MM.1S (cell line): ENCODE results near the gene LTO1.

Source experiments
- DNase-seq: peaks from one replicate; pipeline ENCODE4 v3.0.0-alpha.2; 2015
- H2AFZ ChIP-seq: fragments of 300-600 bp; sonication (generic); 2 replicates; pipeline ENCODE4 v1.6.0; 2016; ENCODE audit warnings: antibody characterized with exemption, low read length
- H3F3A ChIP-seq: fragments of 300-600 bp; sonication (generic); 2 replicates; pipeline ENCODE4 v1.6.1; 2016; ENCODE audit warnings: mild to moderate bottlenecking, antibody characterized with exemption, low read length, moderate library complexity, mixed read lengths; ENCODE audit not compliant: insufficient read depth
- H3K27ac ChIP-seq: fragments of 300-600 bp; sonication (generic); 2 replicates; pipeline ENCODE4 v1.5.1; 2016; ENCODE audit warnings: mild to moderate bottlenecking, low read length
- H3K27me3 ChIP-seq: fragments of 300-600 bp; sonication (generic); replicated peaks from 2 replicates; pipeline ENCODE4 v1.6.0; 2016; ENCODE audit warnings: low read length; ENCODE audit not compliant: insufficient read depth
- H3K36me3 ChIP-seq: fragments of 300-600 bp; sonication (generic); replicated peaks from 2 replicates; pipeline ENCODE4 v1.6.1; 2016; ENCODE audit warnings: mild to moderate bottlenecking, low read length, mixed read lengths; ENCODE audit not compliant: insufficient read depth
- H3K4me1 ChIP-seq: fragments of 300-600 bp; sonication (generic); 2 replicates; pipeline ENCODE4 v1.6.1; 2016; ENCODE audit warnings: low read length, mixed read lengths
- H3K4me2 ChIP-seq: fragments of 300-600 bp; sonication (generic); 2 replicates; pipeline ENCODE4 v1.6.0; 2016; ENCODE audit warnings: low read depth, low read length
- H3K4me3 ChIP-seq: fragments of 300-600 bp; sonication (generic); 2 replicates; pipeline ENCODE4 v1.5.1; 2016; ENCODE audit warnings: low read length, mixed read lengths
- H3K79me2 ChIP-seq: fragments of 300-600 bp; sonication (generic); 2 replicates; pipeline ENCODE4 v1.6.1; 2016; ENCODE audit warnings: mixed run types, low read length, mixed read lengths
- H3K9ac ChIP-seq: fragments of 300-600 bp; sonication (generic); 2 replicates; pipeline ENCODE4 v1.6.1; 2016; ENCODE audit warnings: low read length, mixed read lengths
- H3K9me2 ChIP-seq: fragments of 300-600 bp; sonication (generic); replicated peaks from 2 replicates; pipeline ENCODE4 v1.6.1; 2016; ENCODE audit warnings: mild to moderate bottlenecking, low read length, mixed read lengths; ENCODE audit not compliant: insufficient read depth
- H3K9me3 ChIP-seq: fragments of 300-600 bp; sonication (generic); replicated peaks from 2 replicates; pipeline ENCODE4 v1.6.1; 2016; ENCODE audit warnings: mild to moderate bottlenecking, low read length, mixed read lengths; ENCODE audit not compliant: insufficient read depth
- H4K20me1 ChIP-seq: fragments of 300-600 bp; sonication (generic); 2 replicates; pipeline ENCODE4 v1.6.1; 2016; ENCODE audit warnings: mild to moderate bottlenecking, low read length, moderate library complexity, mixed read lengths; ENCODE audit not compliant: insufficient read depth
- EZH2 ChIP-seq: fragments of 300-600 bp; sonication (generic); optimal IDR thresholded peaks from 2 replicates; pipeline ENCODE3; 2017; ENCODE audit warnings: low read depth, mild to moderate bottlenecking, antibody characterized with exemption, low read length, mixed read lengths
- EZH2phosphoT487 ChIP-seq: fragments of 300-600 bp; sonication (generic); IDR thresholded peaks from 2 replicates; pipeline ENCODE4 v1.6.1; 2018; ENCODE audit warnings: antibody characterized with exemption, low read length
- TF ChIP-seq, protein P1 (sequence below): fragments of 300-600 bp; sonication (generic); IDR thresholded peaks from 2 replicates; pipeline ENCODE4 v1.5.1; 2016; ENCODE audit warnings: antibody characterized with exemption, low read length, mixed read lengths

Gene LTO1

DNA sequence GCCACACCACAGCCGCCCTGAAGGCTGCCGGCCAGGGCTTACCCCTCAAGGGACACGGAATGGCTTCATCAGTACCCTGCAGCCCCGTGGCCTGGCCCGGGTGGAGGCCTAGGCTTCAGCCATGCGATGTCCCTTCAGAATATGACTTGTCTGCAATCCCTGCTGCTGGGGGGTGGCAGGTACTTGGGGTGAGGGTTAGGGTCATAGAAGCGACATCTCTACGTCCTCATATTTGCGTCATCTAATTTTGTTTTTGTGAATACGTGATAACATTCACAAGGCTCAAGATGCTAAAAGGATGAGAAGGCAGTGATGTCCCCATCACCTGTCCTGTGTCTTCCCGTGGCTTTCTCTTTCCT lies 27.8 kb downstream of the LTO1 start:
- Histone ChIP-seq H3K79me2 (no peaks in the 10 kb centered on the region), H4K20me1 (no peaks in the 10 kb centered on the region), H3K4me1 (no peaks in the 10 kb centered on the region), H3K27me3 (no peaks in the 10 kb centered on the region), H3K9me3 (no peaks in the 10 kb centered on the region), H3F3A (no peaks in the 10 kb centered on the region), H3K4me3 (no peak overlapping the region), H3K4me2 (no peak overlapping the region), H2AFZ (no peak overlapping the region), H3K9ac (no peak overlapping the region), H3K36me3 (no peaks in the 10 kb centered on the region), H3K27ac (no peak overlapping the region), H3K9me2 (no peaks in the 10 kb centered on the region)
- TF ChIP-seq EZH2phosphoT487 (no peak), EZH2 (no peak)
- TF ChIP-seq, protein P1, sequence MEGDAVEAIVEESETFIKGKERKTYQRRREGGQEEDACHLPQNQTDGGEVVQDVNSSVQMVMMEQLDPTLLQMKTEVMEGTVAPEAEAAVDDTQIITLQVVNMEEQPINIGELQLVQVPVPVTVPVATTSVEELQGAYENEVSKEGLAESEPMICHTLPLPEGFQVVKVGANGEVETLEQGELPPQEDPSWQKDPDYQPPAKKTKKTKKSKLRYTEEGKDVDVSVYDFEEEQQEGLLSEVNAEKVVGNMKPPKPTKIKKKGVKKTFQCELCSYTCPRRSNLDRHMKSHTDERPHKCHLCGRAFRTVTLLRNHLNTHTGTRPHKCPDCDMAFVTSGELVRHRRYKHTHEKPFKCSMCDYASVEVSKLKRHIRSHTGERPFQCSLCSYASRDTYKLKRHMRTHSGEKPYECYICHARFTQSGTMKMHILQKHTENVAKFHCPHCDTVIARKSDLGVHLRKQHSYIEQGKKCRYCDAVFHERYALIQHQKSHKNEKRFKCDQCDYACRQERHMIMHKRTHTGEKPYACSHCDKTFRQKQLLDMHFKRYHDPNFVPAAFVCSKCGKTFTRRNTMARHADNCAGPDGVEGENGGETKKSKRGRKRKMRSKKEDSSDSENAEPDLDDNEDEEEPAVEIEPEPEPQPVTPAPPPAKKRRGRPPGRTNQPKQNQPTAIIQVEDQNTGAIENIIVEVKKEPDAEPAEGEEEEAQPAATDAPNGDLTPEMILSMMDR = no peak
- no peak for DNase-seq

DNA sequence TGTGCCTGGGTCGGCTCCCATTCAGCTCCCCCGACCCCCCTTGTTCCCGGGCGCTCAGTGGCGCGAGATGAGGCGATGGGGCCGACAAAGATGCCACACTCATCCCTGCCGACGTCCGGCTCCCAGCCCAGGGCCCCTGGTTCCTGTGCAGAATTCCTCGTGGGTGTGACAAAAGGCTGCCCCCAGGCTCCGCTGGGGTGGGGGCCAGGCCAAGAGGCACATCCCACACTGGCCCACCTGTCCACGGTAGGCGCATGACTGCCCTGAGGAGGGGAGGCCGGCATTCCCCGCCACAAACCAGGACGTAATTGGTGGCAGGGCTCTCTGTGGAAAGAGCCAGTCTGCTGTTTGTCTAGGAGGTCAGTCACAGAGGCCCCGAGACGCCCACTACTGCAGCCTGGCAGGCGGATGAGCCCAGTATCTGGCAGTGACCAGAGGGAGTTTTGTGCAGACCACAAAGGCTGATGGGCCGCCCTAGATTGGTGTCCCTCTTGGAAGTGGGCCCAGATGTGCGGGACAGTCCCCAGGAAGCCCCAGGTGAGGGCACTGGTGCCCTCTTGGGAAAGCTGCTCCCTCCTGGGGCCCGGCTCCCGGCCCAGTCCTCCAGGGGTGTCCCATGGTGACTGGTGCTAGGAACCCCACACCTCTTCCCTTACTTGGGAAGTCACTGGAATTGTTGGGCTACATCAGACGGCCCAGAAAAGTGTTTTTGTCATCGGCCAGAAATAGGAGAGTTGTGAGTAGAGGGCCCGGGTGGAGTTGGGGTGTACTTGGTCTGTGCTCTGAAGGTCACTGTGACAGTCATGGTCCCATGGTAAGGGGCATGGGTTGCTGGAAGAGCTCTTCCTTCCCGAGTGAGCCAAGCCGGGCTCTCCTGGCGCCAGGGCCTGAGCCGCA lies 28.4 kb downstream of the LTO1 start:
- Histone ChIP-seq H4K20me1 (no peaks in the 10 kb centered on the region), H3F3A (no peaks in the 10 kb centered on the region), H3K4me2 (no peak overlapping the region), H3K27ac (no peak overlapping the region), H3K9ac (no peak overlapping the region), H3K27me3 (no peaks in the 10 kb centered on the region), H3K36me3 (no peaks in the 10 kb centered on the region), H3K9me3 (no peaks in the 10 kb centered on the region), H2AFZ (no peak overlapping the region), H3K4me3 (no peak overlapping the region), H3K79me2 (0 out of 2 replicates have a peak, but pooled peaks cover under 1% of the 10 kb centered on the region), H3K4me1 (no peaks in the 10 kb centered on the region), H3K9me2 (no peaks in the 10 kb centered on the region)
- no peak for DNase-seq
- TF ChIP-seq EZH2phosphoT487 (no peak), EZH2 (no peak)
- TF ChIP-seq, protein P1 = no peak

DNA sequence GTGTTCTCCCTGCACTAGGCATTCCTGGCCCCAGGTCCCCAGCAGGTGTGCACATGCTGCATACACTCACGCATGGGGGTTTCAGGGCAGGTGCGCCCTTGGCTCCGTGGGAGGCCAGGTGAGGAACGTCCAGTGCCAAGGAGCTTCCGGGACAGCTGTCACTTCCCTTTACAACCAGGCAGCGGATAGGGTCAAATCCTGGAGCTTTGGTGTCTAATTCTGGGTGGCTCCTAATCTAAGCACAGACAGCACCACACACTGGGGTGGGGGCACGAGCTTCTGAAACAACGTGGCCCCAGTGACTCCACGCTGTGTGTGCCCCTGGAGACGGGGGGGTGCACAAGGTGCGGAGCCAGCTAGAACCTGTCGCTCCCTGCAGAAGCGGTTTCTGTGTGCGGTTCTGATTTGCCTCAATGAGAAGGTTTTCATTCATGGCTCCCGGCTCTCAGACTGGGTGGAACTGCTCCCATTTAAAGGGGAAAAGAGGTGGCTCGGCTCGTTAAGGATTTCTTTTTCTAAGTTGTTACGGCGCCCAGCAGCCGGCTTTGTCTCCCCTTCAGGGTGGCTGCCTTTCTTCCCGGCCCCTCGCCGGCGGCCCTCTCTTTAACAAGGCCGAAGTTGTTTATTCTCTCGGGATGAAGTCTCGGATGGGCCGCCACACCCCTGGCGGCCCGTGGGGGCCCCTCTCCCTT lies 29.2 kb downstream of the LTO1 start:
- TF ChIP-seq, protein P1 = no peak
- no peak for TF ChIP-seq EZH2phosphoT487
- no peak for TF ChIP-seq EZH2
- 0 out of 2 replicates have a peak, but pooled peaks cover 3% of the 10 kb centered on the region for H3K79me2 ChIP-seq
- H3K4me1 ChIP-seq = no peaks in the 10 kb centered on the region
- H3K9ac ChIP-seq = no peak overlapping the region
- H3K9me2 ChIP-seq = no peaks in the 10 kb centered on the region
- H3K27me3 ChIP-seq = peaks cover 6% of the 10 kb centered on the region; the same call in 1 of the 2 replicates
- H3K4me2 ChIP-seq = no peak overlapping the region
- no peaks in the 10 kb centered on the region for H4K20me1 ChIP-seq
- no peak for DNase-seq
- H3K36me3 ChIP-seq = no peaks in the 10 kb centered on the region
- H3K4me3 ChIP-seq = no peak overlapping the region
- 0 out of 2 replicates have a peak, but pooled peaks cover 3% of the 10 kb centered on the region for H3F3A ChIP-seq
- H3K27ac ChIP-seq = no peak overlapping the region
- H2AFZ ChIP-seq = no peak overlapping the region
- no peaks in the 10 kb centered on the region for H3K9me3 ChIP-seq
